Measurements from ENCODE around the gene SETD7.

The SETD7 gene

GRCh38 chr4:139483000-139483399 is 73.0 kb downstream of the SETD7 start:
- Histone ChIP-seq H3K4me3 (ENCODE audit: low read length) (no peak overlapping the region), H3K9ac (ENCODE audit: low read length) (no peak overlapping the region), H3K27ac (ENCODE audit: low read length) (no peak overlapping the region), H3K9me2 (replicated peaks; ENCODE audit: insufficient read depth, low read length) (no peaks in the 10 kb centered on the region), H3K79me2 (ENCODE audit: low read length) (no peaks in the 10 kb centered on the region), H4K20me1 (ENCODE audit: insufficient read depth, low read length) (no peaks in the 10 kb centered on the region), H3K36me3 (replicated peaks; ENCODE audit: insufficient read depth, low read length) (no peaks in the 10 kb centered on the region), H3K4me1 (ENCODE audit: low read length) (no peaks in the 10 kb centered on the region), H3F3A (ENCODE audit: insufficient read depth, low read length) (no peaks in the 10 kb centered on the region), H2AFZ (ENCODE audit: low read length) (no peak overlapping the region), H3K9me3 (replicated peaks; ENCODE audit: insufficient read depth, low read length) (no peaks in the 10 kb centered on the region), H3K4me2 (ENCODE audit: low read depth, low read length) (no peak overlapping the region), H3K27me3 (replicated peaks; ENCODE audit: insufficient read depth, low read length) (no peaks in the 10 kb centered on the region)
- no peak for DNase-seq
- no peak for TF ChIP-seq EZH2 (optimal IDR thresholded peaks at IDR 0.05; ENCODE audit: low read depth, low read length)
- TF ChIP-seq, protein P1, sequence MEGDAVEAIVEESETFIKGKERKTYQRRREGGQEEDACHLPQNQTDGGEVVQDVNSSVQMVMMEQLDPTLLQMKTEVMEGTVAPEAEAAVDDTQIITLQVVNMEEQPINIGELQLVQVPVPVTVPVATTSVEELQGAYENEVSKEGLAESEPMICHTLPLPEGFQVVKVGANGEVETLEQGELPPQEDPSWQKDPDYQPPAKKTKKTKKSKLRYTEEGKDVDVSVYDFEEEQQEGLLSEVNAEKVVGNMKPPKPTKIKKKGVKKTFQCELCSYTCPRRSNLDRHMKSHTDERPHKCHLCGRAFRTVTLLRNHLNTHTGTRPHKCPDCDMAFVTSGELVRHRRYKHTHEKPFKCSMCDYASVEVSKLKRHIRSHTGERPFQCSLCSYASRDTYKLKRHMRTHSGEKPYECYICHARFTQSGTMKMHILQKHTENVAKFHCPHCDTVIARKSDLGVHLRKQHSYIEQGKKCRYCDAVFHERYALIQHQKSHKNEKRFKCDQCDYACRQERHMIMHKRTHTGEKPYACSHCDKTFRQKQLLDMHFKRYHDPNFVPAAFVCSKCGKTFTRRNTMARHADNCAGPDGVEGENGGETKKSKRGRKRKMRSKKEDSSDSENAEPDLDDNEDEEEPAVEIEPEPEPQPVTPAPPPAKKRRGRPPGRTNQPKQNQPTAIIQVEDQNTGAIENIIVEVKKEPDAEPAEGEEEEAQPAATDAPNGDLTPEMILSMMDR (IDR thresholded peaks at IDR 0.05; ENCODE audit: low read length), result no peak
- no peak for TF ChIP-seq EZH2phosphoT487 (IDR thresholded peaks at IDR 0.05; ENCODE audit: low read length)

- no peaks in the 10 kb centered on the region for H3K9me2 ChIP-seq (replicated peaks; ENCODE audit: insufficient read depth, low read length)
- no peaks in the 10 kb centered on the region for H3K4me1 ChIP-seq (ENCODE audit: low read length)
- H3K9me3 ChIP-seq (replicated peaks; ENCODE audit: insufficient read depth, low read length), result no peaks in the 10 kb centered on the region
- H3K27ac ChIP-seq (ENCODE audit: low read length), result no peak overlapping the region
- no peaks in the 10 kb centered on the region for H3F3A ChIP-seq (ENCODE audit: insufficient read depth, low read length)
- no peak overlapping the region for H3K4me3 ChIP-seq (ENCODE audit: low read length)
- no peak overlapping the region for H3K4me2 ChIP-seq (ENCODE audit: low read depth, low read length)
- no peak overlapping the region for H2AFZ ChIP-seq (ENCODE audit: low read length)
- TF ChIP-seq, protein P1 (IDR thresholded peaks at IDR 0.05; ENCODE audit: low read length), result no peak
- no peak for TF ChIP-seq EZH2 (optimal IDR thresholded peaks at IDR 0.05; ENCODE audit: low read depth, low read length)
- no peak for TF ChIP-seq EZH2phosphoT487 (IDR thresholded peaks at IDR 0.05; ENCODE audit: low read length)
- no peak overlapping the region for H3K9ac ChIP-seq (ENCODE audit: low read length)
- H3K36me3 ChIP-seq (replicated peaks; ENCODE audit: insufficient read depth, low read length), result no peaks in the 10 kb centered on the region
- H4K20me1 ChIP-seq (ENCODE audit: insufficient read depth, low read length), result no peaks in the 10 kb centered on the region
- DNase-seq, result no peak
- H3K27me3 ChIP-seq (replicated peaks; ENCODE audit: insufficient read depth, low read length), result no peaks in the 10 kb centered on the region
- no peaks in the 10 kb centered on the region for H3K79me2 ChIP-seq (ENCODE audit: low read length)
Observed at GRCh38 chr4:139481465-139481864, 74.6 kb downstream of the SETD7 start.

GRCh38 chr4:139476363-139476762 is 79.7 kb downstream of the SETD7 start:
- Histone ChIP-seq H2AFZ (ENCODE audit: low read length) (no peak overlapping the region), H3K4me3 (ENCODE audit: low read length) (no peak overlapping the region), H3F3A (ENCODE audit: insufficient read depth, low read length) (no peaks in the 10 kb centered on the region), H3K4me1 (ENCODE audit: low read length) (no peaks in the 10 kb centered on the region), H3K9me2 (replicated peaks; ENCODE audit: insufficient read depth, low read length) (no peaks in the 10 kb centered on the region), H3K27me3 (replicated peaks; ENCODE audit: insufficient read depth, low read length) (no peaks in the 10 kb centered on the region), H3K4me2 (ENCODE audit: low read depth, low read length) (no peak overlapping the region), H3K9me3 (replicated peaks; ENCODE audit: insufficient read depth, low read length) (no peaks in the 10 kb centered on the region), H3K36me3 (replicated peaks; ENCODE audit: insufficient read depth, low read length) (no peaks in the 10 kb centered on the region), H3K79me2 (ENCODE audit: low read length) (peaks cover 8% of the 10 kb centered on the region), H3K9ac (ENCODE audit: low read length) (no peak overlapping the region), H3K27ac (ENCODE audit: low read length) (no peak overlapping the region), H4K20me1 (ENCODE audit: insufficient read depth, low read length) (no peaks in the 10 kb centered on the region)
- DNase-seq, result no peak
- no peak for TF ChIP-seq EZH2 (optimal IDR thresholded peaks at IDR 0.05; ENCODE audit: low read depth, low read length)
- TF ChIP-seq, protein P1 (IDR thresholded peaks at IDR 0.05; ENCODE audit: low read length), result no peak
- TF ChIP-seq EZH2phosphoT487 (IDR thresholded peaks at IDR 0.05; ENCODE audit: low read length), result no peak

Data from MM.1S (cell line).